Measurements from ENCODE around the gene GPNMB. TPM values are rescaled to one million over a fixed set of nuclear protein-coding genes. Genes with fewer than 3 reads are reported as not detected.
A peak's percentile ranks its signal among the peaks of the same experiment; 100 is the strongest.
"Not testable (repeated sequence)": the region's sequence is repeated elsewhere in the genome, so short reads cannot be mapped to it uniquely, and the experiment has no call there.

Gene GPNMB
- 81.4 and 112 TPM in 2 replicates for total RNA-seq (2014; rRNA removed; shearing (Covaris generic))

DNA sequence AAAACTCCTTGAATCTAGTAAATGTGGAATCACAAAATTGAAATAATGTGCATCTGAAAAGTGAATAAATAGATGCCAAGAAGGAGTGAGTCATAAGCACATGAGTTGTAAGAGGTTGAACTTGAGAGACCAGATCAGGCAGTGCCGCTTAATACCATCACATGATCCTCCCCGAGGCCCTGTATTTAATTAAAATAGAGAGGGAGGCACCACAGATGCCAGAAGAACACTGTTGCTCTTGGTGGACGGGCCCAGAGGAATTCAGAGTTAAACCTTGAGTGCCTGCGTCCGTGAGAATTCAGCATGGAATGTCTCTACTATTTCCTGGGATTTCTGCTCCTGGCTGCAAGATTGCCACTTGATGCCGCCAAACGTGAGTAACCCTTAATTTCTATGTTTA is at the start of gene GPNMB:
Gene GPNMB, plus strand, starts transcription at position 221 of the 400 bp plus-strand sequence. Its CDS starts 83 bp downstream, at position 304.
- DNase-seq (ENCODE audit: low spot score), result peak; percentile 84

DNA sequence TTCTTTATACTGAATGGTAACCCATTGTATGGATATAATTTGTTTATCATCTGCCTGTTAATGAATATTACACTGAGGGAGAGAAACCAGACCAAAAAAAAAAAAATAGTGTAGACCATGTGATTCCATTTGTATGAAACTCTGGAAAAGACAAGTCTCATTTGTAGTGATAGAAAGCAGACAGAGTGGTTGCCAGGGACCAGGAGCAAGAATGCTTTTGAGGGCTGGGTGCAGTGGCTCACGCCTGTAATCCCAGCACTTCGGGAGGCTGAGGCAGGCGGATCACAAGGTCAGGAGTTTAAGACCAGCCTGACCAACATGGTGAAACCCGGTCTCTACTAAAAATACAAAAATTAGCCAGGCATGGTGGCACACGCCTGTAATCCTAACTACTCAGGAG is 48.8 kb upstream of the GPNMB start:
- not testable (repeated sequence) for DNase-seq (ENCODE audit: low spot score)

DNA sequence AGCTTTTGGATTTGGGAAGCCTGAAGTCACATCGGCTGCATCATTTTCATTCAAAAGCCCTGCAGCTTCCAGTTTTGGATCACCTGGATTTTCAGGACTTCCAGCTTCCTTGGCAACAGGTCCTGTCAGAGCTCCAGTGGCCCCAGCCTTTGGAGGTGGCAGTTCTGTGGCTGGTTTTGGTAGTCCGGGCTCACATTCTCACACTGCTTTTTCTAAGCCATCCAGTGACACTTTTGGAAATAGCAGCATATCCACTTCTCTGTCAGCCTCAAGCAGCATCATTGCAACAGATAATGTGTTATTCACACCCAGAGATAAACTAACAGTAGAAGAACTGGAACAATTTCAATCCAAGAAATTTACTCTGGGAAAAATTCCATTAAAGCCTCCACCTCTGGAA is 46.2 kb upstream of the GPNMB start:
- DNase-seq (ENCODE audit: low spot score), result no peak

DNA sequence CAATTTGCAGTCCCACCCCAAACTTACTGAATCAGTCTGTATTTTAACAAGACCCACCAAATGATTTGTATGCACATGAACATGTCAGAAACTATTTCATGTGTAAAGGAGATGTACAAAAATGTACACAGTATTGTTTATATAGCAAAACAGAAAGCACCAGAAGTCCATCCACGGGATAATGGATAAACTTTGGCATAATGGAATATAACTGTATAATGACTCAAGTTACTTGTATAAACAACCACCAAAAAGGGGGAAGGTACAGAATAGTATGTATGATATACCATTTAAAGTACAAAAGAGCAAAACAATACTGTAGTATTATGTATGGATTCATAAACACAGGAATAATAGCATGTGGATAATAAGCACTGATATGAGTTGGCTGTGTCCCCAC is 42.3 kb upstream of the GPNMB start:
- no peak for DNase-seq (ENCODE audit: low spot score)

DNA sequence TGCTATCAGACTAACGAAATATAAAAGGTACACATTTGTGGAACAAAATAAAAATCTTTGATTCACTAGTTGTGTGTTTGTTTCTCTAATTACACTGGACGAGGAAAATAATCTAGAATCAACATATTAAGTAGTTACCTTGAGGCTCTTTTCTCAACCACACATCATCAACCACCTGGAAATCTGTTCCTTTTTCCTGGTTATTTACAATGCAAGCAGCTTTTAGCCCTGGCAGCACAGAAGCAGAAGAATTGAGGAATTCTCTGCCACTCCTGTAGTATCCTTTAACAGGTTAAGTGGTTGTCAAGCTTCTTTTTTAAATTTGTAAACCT is 41.0 kb upstream of the GPNMB start:
- no peak for DNase-seq (ENCODE audit: low spot score)

DNA sequence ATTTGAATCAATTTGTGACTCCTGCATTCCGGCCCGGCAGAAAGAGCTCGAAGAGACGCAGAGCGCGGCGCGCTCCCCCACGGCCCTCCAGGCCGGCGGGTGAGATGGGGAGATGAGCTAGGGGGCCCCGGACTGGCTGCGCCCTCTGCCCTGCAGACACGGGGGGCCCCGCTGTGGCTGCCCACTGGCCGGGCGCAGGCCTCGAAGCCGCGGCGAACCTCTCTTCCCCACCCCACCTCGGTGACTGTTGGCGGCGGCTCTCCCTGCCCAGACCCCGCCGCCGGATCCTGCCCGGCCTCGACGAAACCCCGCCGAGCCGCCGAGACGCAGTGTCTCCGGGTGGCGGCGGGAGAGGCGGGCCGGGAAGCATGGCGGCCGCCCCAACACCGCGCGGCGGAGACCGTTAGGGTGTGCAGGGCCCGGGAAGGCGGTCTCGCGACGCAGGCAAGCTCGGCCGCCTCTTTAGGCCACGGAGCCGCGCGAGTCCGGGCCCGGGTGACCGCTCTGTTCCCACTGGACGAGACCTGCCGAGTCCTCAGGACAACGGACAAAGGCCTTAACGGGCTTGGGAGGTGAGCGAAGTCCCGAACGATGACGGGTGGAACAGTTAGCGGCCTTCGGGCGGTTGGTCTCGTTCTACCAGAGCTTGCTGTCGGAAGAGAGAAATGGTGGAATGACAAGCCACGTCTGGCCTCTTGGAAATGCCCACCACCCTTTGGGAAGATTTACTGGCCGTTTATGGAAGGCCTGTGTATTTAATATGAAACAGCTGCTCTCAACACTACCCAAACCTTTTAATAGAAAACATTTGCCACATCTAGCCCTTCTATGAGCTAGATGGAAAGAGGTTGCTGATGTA is 40.4 kb upstream of the GPNMB start:
- DNase-seq (ENCODE audit: low spot score), result no peak

DNA sequence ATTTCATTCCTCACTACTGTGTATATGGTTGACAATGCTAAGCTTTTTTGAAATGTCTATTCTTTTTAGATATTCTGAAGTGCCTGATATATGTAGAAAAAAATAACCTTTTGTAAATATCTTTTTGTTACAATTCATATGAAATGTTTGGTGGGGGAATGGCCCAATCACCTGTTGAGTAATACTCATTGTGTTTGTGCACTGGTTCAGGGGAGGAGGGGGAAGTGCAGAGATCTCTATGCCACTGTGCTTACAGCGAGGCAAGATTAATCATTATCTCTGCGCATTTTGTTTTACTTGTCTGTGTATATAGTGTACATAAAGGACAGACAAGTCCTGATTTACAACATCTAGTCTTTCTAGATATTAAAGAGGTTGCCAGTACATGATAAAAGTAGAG is 39.6 kb upstream of the GPNMB start:
- no peak for DNase-seq (ENCODE audit: low spot score)

DNA sequence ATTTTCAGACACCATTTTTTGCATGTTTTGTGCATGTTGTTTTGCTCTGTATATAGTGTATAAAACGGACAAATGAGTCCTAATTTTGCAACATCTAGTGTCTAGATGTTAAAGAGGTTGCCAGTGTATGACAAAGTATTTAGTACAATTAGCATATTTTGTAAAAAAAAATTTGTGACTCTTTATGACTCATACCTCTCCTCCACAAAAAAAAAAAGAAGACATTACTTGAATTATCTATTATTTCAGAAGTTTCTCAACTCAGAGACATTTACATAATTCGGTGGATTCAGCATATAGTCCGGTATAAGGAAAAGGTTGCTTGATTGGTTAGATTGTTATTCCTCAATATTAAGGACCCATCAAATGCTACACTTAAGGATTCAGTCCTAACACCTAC is 38.7 kb upstream of the GPNMB start:
- DNase-seq (ENCODE audit: low spot score), result no peak

DNA sequence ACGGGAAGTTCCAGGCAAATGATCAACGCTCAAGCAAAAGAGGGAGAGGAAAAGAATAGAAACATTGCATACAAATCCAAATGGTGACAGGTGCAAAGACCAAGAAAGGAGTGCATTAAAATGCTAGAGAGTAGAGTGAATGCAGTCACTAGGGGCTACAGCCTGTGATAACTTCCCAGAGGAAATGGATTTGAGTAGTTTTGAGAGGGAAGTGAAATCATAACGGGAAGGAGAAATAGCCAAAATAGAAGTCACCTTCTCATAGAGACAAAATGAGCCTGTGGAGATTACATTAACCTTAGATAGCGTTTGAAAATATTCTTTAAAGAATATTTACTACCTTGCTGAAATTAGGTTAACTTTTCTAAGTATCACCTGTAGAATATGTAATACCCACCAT is 38.3 kb upstream of the GPNMB start:
- DNase-seq (ENCODE audit: low spot score), result no peak

DNA sequence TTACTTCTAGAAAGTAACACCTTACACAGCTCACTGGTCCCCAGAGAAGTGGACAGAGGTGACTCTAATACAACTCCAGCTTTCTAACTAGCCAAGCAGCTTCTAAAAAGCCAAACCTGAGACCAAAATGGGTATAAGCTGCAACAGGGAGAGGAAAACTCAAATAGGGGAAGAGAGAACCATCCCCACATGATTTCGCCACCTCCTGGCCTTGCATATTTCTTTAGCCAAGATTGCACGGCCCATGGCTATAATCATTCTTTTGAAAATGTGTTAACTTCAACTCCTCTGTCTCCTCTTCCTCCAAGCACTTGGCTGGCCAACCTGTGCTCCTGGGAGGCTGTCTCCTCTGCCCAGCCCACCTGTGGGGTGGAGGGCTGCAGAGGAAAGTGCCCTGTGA is 36.1 kb upstream of the GPNMB start:
- no peak for DNase-seq (ENCODE audit: low spot score)

DNA sequence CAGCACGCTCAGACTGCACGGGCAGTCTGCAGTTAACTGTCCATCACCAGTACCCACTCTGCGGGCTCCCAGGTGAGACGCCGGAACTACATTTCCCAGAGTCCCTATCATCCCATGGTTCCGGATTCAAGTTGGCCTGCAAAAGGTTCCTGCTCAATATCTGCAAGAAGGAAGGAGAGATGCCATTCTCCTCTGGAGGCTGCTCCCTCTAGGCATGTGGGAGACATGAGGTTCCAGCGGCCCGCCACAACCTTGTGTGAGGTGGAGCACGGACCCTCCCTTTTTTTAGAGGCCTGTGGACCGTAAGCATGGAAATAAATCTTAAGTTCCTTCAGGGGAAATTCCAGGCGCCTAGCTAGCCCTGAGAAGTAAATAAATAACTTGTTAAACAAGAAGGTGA is 35.0 kb upstream of the GPNMB start:
- DNase-seq (ENCODE audit: low spot score), result no peak

DNA sequence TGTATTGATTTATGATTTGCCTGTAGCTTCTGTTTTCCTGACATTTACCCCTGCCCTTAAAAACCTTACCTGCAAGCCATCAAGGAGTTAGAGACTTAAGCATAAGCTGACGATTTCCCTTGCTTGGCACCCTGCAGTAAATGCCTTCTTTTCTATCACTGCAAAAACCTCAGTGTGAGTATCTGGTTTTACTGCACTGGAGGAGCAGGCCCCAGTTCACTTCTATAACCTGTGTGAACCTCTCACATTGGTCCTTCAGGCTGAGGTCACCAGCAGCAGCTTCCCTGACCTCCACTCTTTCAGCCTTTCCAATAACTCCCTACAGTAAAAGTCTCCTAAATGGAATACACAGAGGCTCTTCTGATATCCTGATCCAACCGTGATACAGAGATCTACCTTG is 34.2 kb upstream of the GPNMB start:
- no peak for DNase-seq (ENCODE audit: low spot score)

DNA sequence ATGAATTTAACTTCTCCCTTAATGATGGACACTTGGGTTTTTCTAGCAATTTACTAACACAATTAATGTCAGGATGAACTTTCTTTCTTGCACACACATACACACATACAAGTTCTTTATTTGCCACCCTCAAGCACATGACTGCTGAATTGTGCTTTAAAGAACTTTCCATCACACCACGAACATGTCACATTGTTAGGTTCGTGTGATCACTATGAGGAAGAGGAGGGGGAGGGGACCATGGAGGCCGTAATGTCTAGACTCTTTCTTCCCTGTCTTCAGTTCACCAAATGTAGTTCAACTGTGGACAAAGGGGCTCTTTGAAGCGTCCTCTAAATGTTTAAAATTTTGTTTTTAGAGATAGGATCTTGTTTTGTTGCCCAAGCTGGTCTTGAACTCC is 33.7 kb upstream of the GPNMB start:
- no peak for DNase-seq (ENCODE audit: low spot score)

DNA sequence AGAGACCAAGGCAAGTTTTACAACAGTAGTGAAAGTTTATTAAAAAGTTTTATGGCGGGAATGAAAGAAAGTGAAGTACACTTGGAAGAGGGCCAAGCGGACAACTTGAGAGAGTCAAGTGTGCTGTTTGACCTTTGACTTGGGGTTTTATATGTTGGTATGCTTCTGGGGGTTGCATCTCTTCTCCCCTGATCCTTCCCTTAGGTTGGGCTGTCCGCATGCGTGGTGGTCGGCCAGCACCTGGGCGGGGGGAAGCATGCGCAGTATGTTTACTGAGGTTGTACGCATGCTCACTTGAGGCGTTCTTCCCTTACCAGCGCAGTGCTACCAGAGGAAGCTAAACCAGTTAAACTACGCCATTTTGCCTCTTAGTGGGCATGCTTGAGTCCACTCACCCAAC is 32.8 kb upstream of the GPNMB start:
- no peak for DNase-seq (ENCODE audit: low spot score)

DNA sequence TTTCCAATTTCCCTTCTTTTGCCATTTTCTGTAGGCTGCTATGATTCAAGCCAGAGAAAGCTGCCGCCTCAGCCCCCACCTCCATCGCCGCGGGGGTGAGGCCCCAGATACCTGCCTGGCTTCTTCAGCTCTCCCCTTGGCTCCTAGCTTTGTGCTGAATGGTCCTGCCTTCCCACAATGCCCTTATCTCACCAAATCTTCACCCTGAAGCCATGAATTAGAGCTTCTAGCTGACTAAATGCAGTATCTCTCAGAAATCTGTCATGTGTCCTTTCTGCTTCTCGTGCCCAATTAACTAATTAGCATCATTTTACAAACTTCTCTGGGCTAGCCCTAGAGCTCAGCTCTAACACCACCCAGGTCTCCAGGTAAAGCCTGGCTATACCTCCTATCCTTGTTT is 32.2 kb upstream of the GPNMB start:
- DNase-seq (ENCODE audit: low spot score), result no peak

DNA sequence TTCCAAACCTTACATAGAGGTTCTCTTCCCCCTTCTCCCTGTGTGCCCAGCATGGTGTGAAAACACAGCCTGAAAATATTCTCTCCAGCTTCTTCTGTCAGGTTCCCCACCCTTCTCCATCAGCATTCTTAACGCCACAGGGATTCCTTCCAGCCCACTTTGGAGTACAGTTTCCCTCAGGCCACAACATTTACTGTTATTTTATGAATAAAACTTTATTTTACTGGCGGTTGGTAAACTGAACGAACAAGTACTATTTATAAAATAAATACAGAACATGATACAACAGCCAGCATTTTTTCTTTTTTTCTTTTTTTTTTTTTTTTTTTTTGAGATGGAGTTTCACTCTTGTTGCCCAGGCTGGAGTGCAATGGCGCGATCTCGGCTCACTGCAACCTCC is 31.6 kb upstream of the GPNMB start:
- DNase-seq (ENCODE audit: low spot score), result no peak

DNA sequence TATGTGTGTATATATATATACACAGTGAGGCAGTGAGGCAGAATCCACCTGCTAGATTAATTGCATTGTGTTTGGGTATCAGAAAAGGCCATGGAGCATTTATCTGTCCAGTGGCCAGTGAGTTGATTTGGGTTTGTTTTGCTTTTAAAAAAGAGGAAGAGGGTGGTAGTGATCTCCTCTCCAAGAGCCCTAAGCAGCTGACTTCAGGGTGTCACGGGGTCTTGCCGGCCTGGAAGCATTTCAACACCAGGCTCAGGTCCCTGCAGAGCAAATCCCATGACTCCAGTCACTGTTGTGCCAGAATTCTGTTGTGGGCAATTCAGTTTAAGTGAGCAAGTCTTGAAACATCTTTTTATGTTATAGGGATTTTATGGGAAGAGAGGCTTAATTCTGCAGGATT is 30.6 kb upstream of the GPNMB start:
- DNase-seq (ENCODE audit: low spot score), result no peak

DNA sequence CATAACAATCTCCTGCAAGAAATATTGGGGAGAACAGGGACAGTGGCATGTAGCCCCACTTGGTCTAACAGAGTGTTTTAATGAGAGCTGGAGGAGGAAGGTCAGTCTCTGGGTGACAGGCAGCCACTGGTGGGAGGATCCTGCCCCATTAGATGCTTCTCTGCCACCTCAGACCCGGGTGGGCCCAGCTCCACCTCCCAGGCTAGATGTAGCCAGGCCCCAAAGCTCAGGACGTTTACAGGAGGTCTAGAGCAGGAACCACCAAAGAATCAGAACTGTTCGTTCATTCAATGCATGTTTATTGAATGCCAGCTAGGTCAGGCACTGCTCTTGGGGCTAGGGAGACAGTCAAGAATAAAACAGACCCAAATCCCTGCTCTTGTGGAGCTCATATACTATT is 28.4 kb upstream of the GPNMB start:
- DNase-seq (ENCODE audit: low spot score), result no peak

DNA sequence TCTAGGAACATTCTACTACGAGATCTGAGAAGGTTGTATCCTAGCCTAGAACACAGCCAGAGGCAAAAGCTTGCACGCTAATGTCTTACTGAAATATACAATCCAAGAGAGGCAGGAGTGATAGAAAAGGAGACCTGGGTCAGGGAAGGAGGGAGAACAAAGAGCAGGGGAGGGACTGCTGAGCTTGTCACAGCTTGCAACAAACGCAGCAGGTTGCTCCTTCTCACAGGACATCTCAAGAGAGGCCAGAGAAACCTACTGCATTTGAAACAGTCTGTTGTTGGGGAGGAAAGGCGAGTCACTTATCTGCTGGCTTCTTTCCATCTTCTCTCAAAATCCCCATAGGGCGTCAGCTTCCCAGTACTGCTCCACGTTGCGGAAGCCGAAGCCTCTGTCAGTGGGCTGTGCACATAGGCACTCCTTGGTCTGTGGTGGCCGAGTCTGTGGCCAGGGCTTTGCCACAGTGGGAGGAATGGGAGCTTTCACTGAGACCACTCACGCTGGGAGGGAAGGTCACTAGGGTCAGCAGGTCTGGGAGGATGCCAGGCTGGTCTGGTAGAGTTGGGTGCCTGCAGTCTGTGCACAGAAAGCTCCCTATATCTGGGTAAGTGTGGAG is 25.8 kb upstream of the GPNMB start:
- no peak for DNase-seq (ENCODE audit: low spot score)

DNA sequence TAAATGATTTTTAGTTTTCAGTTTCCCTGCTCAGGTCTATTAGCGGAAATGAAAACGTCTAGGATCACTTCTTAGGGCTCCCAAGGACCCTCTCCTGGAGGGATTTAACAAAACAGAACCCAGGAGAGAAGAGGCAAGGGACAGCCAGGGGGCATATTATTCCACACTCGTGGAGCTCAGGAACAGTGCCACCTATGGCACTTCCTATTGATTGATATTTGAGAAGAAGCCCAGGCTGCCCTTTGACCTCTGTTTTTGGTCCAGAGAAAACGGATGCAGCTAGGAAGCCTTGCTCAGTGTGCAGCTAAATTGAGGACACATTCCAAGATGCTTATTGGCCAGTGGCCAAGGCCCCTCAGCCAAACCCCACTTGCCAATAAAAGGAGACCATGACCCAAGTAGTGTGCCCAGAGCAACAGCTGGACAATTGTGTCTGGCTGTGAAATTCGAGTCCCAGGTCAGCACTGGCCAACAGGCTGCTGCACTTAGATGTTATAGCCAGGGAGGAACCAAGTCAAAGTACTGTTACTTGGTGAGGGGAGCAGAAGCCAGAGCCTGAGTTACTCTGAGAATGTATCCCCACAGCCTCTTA is 24.0 kb upstream of the GPNMB start:
- DNase-seq (ENCODE audit: low spot score), result no peak

DNA sequence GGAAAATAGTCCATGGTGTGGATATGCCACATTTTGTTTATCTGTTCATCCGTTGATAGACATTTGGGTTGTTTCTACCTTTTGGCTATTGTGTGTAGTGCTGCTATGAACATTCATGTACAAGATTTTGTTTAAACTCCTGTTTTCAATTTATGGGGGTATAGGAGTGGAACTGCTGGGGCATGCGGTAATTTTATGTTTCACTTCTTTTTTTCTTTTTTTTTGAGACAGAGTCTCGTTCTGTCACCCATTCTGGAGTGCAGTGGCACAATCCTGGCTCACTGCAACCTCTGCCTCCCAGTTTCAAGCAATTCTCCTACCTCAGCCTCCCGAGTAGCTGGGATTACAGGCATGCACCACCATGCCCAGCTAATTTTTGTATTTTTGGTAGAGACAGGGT is 22.2 kb upstream of the GPNMB start:
- DNase-seq (ENCODE audit: low spot score), result not testable (repeated sequence)

DNA sequence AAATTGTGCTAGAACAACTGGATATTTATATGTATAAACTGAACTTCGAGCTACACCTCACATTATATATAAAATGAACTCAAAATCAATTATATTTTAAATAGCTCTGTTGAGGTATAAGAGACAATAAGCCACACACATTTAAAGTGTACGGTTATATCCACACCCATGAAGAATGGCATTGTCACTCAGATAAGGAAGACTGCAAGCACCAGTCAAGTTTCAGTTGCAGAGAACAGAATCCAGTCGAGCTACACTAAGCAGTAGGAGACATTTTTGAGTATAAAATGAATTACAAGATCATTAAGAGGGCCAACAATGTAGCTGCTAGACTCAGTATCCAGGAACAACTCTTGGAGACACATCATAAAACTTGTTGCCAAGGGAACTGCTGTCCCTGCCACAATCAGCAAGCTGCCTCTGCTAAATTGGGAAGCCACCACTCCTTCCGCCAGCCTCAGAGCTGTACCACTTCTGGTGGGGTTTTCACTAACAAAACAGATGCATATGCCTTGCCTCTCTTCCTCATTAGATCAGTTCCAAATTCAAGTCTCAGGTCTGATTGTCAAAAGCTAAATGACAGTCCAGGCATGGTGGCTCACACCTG is 19.6 kb upstream of the GPNMB start:
- DNase-seq (ENCODE audit: low spot score), result no peak

DNA sequence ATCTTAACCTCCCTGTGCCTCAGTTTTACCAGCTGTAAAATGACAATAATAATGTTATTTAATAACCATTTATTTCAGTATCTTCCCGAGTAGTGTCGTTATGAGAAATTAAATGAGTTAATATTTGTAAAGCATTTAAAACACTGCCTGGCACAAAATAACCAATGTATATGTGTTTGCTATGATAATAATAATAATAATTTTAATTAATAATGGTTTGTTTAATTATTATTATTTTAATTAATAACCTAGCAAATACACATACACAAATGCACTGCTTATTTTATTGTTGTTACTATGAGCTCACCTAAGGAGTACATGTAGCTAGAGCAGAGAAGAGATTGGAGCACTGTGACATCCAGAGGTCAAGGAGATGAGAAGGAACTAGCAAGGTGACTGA is 18.2 kb upstream of the GPNMB start:
- no peak for DNase-seq (ENCODE audit: low spot score)

Measured in H4 (cell line).